GM23338 (cell line): ENCODE results near the gene UROS. TPM values are rescaled to one million over a fixed set of nuclear protein-coding genes. Genes with fewer than 3 reads are reported as not detected.

Experiments used
- EZH2phosphoT487 ChIP-seq: fragments of 200-600 bp; sonication (generic); IDR thresholded peaks from one replicate; pipeline ENCODE4 v1.8.1; 2018; ENCODE audit warnings: antibody characterized with exemption; ENCODE audit not compliant: unreplicated experiment
- JUNB ChIP-seq: IDR thresholded peaks from one replicate; pipeline ENCODE4 v1.6.1; 2016; ENCODE audit warnings: antibody characterized with exemption; ENCODE audit not compliant: unreplicated experiment
- NANOG ChIP-seq: IDR thresholded peaks from 2 replicates; pipeline ENCODE4 v1.6.1; 2016; ENCODE audit warnings: antibody characterized with exemption, borderline replicate concordance
- STAT1 ChIP-seq: IDR thresholded peaks from one replicate; pipeline ENCODE4 v1.6.1; 2016; ENCODE audit warnings: antibody characterized with exemption; ENCODE audit not compliant: unreplicated experiment
- ZNF114 ChIP-seq: fragments of 250-450 bp; sonication (Bioruptor Pico); IDR thresholded peaks from 2 replicates; pipeline ENCODE4 v1.5.0; 2020; ENCODE audit warnings: mild to moderate bottlenecking, moderate library complexity
- polyA plus RNA-seq: library from polyadenylated mRNA; unstranded; fragments of >200 nt; fragmentation: Nextera tagmentation; extraction: Ambion mirVana; gene quantifications from 2 replicates; pipeline ENCODE4 v1.2.1, GENCODE V29; 2016
- total RNA-seq: library from RNA; depleted of rRNA; stranded (reverse); fragments of >200 nt; shearing (Covaris generic); gene quantifications from 2 replicates; pipeline ENCODE4 v1.2.3, GENCODE V29; 2014
- TF ChIP-seq, protein P1 (sequence below): fragments of 250-450 bp; sonication (Bioruptor Pico); IDR thresholded peaks from 2 replicates; pipeline ENCODE4 v1.5.0; 2020; ENCODE audit warnings: mild to moderate bottlenecking, moderate library complexity
- TF ChIP-seq, protein P2 (sequence below): IDR thresholded peaks from one replicate; pipeline ENCODE4 v1.6.1; 2018; ENCODE audit warnings: antibody characterized with exemption; ENCODE audit not compliant: unreplicated experiment

The UROS gene
- total and polyA plus RNA-seq, 2 experiments from 2014 or later, result 41.3 to 43.4 TPM

DNA sequence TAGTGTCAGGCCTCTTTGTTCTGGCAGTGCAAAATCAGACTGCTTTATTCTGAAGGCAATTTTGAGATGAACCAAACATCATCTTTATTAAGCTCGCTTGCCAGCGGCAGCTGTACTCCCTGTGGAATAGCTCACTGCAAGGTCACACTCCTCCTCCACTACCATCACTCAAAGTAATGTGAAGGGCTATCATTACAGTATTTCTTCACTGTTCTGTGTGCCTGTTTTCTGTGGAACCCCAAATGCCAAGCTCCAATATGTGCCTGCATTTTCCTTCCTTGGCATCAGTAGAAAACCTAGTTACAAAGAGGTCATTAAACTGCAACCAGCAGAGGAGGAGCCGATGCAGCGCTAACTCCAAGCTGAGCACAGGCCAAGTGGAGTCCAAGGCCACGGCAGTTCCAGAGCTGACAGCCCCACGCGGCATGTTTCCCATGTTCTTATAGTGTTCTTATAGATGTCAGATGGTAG, 21.7 kb upstream of the UROS start (continued):
- TF ChIP-seq, protein P1, sequence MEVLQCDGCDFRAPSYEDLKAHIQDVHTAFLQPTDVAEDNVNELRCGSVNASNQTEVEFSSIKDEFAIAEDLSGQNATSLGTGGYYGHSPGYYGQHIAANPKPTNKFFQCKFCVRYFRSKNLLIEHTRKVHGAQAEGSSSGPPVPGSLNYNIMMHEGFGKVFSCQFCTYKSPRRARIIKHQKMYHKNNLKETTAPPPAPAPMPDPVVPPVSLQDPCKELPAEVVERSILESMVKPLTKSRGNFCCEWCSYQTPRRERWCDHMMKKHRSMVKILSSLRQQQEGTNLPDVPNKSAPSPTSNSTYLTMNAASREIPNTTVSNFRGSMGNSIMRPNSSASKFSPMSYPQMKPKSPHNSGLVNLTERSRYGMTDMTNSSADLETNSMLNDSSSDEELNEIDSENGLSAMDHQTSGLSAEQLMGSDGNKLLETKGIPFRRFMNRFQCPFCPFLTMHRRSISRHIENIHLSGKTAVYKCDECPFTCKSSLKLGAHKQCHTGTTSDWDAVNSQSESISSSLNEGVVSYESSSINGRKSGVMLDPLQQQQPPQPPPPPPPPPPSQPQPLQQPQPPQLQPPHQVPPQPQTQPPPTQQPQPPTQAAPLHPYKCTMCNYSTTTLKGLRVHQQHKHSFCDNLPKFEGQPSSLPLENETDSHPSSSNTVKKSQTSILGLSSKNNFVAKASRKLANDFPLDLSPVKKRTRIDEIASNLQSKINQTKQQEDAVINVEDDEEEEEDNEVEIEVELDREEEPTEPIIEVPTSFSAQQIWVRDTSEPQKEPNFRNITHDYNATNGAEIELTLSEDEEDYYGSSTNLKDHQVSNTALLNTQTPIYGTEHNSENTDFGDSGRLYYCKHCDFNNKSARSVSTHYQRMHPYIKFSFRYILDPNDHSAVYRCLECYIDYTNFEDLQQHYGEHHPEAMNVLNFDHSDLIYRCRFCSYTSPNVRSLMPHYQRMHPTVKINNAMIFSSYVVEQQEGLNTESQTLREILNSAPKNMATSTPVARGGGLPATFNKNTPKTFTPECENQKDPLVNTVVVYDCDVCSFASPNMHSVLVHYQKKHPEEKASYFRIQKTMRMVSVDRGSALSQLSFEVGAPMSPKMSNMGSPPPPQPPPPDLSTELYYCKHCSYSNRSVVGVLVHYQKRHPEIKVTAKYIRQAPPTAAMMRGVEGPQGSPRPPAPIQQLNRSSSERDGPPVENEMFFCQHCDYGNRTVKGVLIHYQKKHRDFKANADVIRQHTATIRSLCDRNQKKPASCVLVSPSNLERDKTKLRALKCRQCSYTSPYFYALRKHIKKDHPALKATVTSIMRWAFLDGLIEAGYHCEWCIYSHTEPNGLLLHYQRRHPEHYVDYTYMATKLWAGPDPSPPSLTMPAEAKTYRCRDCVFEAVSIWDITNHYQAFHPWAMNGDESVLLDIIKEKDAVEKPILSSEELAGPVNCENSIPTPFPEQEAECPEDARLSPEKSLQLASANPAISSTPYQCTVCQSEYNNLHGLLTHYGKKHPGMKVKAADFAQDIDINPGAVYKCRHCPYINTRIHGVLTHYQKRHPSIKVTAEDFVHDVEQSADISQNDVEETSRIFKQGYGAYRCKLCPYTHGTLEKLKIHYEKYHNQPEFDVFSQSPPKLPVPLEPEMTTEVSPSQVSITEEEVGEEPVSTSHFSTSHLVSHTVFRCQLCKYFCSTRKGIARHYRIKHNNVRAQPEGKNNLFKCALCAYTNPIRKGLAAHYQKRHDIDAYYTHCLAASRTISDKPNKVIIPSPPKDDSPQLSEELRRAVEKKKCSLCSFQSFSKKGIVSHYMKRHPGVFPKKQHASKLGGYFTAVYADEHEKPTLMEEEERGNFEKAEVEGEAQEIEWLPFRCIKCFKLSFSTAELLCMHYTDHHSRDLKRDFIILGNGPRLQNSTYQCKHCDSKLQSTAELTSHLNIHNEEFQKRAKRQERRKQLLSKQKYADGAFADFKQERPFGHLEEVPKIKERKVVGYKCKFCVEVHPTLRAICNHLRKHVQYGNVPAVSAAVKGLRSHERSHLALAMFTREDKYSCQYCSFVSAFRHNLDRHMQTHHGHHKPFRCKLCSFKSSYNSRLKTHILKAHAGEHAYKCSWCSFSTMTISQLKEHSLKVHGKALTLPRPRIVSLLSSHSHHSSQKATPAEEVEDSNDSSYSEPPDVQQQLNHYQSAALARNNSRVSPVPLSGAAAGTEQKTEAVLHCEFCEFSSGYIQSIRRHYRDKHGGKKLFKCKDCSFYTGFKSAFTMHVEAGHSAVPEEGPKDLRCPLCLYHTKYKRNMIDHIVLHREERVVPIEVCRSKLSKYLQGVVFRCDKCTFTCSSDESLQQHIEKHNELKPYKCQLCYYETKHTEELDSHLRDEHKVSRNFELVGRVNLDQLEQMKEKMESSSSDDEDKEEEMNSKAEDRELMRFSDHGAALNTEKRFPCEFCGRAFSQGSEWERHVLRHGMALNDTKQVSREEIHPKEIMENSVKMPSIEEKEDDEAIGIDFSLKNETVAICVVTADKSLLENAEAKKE (CRISPR knock-in tag), result no peak
- TF ChIP-seq ZNF114 (no peak), JUNB (no peak), EZH2phosphoT487 (no peak), STAT1 (no peak), NANOG (no peak)
- TF ChIP-seq, protein P2, sequence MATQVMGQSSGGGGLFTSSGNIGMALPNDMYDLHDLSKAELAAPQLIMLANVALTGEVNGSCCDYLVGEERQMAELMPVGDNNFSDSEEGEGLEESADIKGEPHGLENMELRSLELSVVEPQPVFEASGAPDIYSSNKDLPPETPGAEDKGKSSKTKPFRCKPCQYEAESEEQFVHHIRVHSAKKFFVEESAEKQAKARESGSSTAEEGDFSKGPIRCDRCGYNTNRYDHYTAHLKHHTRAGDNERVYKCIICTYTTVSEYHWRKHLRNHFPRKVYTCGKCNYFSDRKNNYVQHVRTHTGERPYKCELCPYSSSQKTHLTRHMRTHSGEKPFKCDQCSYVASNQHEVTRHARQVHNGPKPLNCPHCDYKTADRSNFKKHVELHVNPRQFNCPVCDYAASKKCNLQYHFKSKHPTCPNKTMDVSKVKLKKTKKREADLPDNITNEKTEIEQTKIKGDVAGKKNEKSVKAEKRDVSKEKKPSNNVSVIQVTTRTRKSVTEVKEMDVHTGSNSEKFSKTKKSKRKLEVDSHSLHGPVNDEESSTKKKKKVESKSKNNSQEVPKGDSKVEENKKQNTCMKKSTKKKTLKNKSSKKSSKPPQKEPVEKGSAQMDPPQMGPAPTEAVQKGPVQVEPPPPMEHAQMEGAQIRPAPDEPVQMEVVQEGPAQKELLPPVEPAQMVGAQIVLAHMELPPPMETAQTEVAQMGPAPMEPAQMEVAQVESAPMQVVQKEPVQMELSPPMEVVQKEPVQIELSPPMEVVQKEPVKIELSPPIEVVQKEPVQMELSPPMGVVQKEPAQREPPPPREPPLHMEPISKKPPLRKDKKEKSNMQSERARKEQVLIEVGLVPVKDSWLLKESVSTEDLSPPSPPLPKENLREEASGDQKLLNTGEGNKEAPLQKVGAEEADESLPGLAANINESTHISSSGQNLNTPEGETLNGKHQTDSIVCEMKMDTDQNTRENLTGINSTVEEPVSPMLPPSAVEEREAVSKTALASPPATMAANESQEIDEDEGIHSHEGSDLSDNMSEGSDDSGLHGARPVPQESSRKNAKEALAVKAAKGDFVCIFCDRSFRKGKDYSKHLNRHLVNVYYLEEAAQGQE, result no peak
